ENCODE measurements around the gene FOXP3.

The FOXP3 gene

DNA sequence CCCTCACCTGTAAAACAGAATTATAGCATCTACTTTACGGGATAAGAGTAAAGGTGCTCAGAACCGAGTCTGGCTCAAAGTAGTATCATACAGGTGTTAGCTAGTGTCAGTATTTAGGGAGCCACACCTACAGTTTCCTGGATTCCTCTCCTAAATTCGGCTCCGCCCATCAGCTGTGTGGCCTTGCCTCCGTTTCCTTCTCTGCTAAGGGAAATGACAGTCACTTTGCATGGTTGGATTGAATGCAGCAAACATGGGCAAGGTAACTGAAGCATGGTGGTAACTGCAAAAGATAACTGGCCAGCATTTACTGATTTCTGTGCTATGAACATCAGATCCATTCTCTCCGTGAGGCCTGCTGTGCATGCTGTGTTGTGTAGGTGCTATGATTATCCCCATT, 7.9 kb upstream of the FOXP3 start:
- no peak for DNase-seq

DNA sequence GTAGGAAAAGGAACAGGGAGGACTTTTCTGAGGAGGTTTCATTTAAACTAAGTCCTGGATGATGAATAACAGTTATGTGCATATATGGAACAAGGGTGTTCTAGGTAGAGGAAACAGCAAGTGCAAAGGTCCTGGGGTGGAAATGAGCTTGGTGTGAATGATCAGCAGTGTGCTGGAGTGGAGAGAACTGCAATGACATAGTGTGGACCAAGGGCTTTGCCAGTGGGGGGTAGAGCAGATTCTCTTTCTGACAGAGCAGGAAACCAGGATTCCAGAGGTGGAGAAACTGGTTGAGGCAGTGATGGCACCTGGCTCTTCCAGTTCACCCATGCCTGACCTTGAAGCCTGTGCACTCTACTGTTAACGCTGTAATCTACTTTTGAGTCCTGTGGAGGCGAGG, 6.8 kb upstream of the FOXP3 start:
- no peak for DNase-seq

DNA sequence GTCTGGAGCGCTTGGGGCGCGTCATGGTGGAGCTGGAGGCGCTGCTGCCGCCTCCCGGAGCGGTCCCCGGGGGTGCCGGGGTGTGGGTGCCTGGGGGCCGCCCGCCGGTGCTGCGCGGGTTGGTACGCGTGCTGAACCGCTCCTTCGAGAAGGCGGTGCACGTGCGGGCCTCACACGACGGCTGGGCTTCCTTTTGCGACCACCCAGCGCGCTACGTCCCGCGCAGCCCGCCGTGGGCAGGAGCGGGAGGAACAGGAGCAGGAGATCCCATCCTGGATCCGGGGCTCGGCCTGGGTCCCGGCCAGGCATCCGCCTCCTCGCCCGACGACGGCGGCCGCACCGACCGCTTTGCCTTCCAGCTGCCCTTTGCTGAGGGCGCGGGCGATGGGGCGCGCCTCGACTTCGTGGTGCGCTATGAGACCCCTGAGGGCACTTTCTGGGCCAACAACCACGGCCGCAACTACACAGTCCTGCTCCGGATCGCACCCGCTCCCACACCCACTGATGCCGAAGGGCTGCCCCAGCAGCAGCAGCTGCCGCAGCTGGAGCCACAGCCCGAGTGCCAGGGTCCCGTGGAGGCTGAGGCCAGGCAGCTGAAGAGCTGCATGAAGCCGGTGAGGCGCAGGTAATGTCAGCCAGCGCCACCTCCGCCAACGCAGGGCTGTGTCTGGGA, 5.9 kb upstream of the FOXP3 start:
- no peak for DNase-seq

DNA sequence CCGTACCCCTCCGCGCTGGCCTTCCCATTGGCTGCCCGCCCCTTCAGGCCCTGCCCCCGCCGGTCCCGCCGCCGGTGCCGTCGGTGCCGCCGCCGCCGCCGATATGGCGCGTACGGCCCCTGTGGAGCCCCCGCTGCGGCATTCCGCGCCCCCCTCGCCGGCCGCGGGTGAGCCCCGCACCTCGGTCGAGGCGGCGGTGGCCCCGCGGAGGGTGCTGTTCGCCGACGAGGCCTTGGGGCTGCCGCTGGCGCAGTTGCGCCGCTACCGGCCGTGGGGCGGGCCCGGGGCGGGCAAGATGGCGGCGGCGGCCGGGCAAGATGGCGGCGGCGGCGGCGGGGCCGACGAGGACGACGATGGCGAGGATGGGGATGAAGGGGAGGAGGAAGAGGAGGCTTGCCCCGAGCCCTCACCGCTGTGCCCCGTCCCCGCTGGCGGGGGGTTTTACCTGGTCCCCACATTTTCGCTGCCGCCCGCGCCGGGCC, 5.3 kb upstream of the FOXP3 start, which contains the start of gene PPP1R3F:
PPP1R3F (plus strand) TSS at position 27 of the 482 bp plus-strand sequence; CDS start at position 104, 77 bp downstream.
- no peak for DNase-seq

DNA sequence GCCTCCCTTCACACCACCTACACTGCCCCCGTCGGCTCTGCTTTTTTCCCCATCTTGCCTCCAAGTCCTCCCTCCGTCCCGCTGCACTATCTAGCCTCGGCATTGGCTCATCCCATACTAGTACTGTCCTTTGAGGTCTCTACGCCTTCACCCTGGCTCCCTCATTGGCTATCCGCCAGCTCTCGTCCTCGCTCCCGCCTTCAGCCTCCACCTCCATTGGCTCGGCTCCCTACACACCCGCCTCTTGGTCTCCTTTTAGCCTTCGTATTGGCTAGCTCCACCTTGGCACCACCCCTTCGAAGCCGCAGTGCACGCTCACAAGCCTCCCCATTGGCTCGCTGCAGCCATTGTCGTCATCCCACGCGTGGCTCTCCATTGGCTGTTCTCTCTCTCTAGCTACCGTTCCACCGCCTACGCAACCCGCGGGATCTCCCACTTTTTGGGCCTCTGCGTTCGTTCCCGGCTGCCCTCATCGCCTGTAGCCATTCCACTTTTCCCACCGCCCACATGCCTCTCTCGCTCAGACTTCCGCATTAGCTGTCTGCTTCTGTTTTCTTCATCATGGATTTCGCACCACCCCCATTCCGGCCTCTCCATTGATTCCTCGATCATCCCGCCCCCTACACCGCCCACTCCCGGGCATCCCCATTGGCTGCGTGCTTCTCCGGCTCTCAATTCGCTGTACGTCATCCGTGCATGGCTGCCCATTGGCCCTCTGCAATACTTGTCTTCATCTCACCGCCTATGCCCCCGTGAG, 4.7 kb upstream of the FOXP3 start:
- DNase-seq, result peak; percentile 94

DNA sequence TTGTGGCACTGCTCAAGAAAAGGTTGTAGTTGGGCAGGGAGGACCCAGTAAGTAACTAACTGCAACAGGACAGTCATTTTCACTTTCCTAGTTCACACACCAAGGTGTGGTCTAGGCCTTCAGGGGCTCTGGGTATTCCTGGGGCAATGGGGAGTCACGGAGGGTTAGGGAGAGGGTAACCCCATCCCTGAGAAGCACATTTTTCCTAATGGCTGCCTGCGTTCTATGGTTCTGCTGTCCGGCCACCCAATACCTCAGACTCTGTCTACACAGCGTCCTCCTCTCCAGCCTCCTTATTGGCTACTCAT, 4.1 kb upstream of the FOXP3 start:
- DNase-seq, result no peak

DNA sequence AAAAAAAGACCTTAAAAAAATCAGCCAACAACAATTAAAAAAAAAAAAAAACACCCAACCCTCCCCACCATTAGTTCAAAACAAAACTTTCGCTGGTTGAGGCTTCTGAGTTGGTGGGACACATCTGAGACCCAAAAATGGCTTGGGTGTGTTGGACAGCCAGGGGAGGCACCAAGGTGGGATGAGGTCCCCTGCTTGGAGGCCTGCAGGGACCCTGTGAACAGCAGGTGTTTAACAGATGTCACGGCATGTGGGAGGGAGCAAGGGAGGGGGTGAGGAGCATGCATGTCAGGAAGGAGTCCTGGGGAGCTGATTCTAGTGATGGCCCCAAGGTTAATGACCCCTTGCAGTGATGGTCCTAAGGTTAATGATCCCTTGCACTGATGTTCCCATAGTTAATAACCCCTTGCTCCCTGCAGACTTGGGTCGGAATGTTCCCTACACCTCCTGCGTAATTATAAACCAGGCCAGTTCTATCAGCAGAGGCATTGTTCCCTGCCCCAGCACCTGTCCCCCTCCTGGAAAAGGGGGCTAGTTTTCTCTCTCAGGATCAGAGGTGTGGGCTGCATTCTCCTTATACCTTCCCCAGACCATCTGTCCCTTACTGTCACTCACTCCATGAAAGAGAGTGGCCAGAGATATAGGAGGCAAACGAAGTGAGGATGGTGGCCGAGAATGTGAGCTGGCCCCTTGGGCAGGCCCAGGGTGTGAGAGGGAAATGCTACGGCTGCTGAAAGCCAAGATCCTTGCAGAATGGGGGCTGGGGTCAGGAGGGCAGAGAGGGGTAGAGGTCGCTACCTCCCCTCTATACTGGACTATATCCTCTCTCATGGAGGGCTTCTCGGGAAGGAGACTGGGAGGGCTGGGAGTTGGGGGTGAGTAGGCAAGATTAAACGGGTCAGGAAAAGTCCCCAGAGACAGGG, 2.3 kb upstream of the FOXP3 start:
- no peak for DNase-seq

DNA sequence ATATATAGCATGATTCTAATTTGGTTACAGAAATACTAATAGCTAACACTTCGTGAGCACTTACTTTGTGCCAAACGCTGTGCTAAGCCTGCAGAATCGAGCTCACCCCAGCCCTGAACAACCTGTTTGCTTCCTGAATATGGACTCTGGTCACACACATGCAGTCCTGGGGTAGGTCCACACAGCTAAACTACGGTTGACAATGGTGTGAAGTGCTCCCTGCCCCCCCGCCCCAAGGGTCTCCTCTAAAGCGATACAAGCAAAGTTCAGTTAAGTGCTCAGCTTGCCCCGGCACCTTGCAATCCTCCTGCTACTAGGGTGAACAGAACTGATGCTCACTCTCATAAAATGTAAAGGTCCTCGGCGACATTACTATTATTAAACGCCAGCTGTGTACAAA, 879 bp downstream of the FOXP3 start:
- DNase-seq, result no peak

DNA sequence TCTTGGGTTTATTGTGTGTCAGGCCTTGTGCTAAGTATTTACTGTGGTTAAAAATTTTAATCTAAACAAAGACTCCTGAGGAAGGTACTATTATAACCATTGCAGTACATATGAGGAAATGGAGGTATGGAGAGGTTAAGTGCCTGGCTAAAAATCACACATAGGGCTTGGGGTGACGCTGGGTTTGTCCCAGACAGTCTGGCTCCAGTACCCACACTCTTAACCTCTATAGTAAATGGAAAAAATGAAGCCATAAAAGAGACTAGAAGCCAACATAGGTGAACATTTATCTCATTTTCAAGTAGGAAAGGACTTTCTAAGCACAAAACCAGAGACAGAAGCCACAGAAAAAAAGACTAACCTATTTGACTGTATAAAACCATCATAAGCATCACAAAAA, 1.9 kb downstream of the FOXP3 start:
- DNase-seq, result no peak

DNA sequence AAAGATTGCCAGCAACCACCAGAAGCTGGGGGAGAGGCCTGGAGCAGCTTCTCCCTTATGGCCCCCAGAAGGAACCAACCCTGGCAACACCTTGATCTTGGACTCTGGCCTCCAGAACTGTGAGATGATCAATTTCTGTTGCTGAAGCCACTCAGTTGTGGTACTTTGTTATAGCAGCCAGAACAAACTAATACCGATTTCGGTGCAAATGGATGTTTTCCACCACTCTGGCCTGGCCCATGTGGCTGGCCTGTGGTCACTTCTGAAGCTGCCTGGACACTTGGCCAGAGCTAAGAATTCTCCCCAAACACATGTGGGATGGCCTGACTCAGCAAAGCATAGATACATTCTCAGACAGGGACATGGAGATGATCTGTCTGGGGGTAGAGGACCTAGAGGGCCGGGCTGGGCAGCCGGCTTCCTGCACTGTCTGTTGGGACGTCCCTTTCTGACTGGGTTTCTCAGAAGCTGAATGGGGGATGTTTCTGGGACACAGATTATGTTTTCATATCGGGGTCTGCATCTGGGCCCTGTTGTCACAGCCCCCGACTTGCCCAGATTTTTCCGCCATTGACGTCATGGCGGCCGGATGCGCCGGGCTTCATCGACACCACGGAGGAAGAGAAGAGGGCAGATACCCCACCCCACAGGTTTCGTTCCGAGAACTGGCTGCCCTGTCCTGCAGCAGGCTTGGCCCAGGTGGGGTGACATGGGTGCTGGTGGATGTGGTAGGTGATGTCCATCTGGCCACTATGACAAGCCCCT, 4.1 kb downstream of the FOXP3 start:
- no peak for DNase-seq

DNA sequence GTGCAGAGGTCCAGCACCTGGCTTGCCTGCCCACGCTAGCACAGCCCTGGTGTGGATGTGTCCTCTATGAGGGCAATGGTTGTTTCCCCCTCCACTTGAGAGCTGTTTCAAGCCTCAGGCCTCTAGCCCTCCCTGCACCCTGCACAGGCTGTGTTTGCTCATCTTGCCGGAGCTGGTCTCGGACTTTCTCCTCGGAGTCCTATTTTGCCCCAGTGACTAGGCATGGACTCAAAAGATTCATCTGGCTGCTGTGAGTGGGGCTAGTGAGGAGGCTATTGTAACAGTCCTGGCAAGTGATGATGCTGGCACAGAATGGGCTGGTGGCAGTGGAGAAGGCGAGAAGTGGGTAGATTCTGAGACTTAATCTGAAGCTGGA, 5.8 kb downstream of the FOXP3 start:
- no peak for DNase-seq

DNA sequence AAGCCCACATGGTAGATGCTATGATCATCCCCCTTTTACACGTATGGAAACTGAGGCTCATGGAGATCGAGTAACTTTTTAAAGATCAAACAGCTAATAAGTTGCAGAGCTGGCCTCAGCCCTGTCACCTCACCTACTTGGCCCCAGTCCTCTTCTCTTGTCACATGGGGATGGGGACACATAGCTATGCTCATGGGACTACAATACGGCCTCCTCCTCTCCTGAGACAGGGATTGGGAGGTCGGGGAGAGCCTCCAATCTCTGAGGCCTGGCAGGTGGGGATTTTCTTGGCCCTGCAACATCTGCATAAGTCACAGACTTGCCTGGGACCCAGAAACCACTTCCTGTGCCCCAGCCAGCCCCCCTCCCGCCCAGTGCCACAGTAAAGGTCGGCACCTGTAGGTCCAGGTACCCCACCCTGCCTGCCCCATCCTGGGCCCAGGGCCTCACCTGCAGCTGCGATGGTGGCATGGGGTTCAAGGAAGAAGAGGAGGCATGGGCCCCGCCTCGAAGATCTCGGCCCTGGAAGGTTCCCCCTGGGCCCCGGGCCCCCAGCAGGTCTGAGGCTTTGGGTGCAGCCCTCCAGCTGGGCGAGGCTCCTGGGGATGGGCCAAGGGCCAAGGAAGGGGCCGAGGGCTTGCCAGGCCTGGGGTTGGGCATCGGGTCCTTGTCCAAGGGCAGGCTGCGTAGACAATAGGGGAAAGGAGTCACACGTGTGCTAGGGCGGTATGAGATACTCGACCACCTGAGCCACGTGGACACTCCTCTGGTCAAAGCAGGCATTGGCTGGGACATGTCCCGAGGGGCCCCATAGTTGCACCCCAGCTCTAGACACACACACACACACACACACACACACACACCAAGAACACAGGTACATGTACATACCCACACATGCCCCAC, 6.4 kb downstream of the FOXP3 start:
- no peak for DNase-seq

DNA sequence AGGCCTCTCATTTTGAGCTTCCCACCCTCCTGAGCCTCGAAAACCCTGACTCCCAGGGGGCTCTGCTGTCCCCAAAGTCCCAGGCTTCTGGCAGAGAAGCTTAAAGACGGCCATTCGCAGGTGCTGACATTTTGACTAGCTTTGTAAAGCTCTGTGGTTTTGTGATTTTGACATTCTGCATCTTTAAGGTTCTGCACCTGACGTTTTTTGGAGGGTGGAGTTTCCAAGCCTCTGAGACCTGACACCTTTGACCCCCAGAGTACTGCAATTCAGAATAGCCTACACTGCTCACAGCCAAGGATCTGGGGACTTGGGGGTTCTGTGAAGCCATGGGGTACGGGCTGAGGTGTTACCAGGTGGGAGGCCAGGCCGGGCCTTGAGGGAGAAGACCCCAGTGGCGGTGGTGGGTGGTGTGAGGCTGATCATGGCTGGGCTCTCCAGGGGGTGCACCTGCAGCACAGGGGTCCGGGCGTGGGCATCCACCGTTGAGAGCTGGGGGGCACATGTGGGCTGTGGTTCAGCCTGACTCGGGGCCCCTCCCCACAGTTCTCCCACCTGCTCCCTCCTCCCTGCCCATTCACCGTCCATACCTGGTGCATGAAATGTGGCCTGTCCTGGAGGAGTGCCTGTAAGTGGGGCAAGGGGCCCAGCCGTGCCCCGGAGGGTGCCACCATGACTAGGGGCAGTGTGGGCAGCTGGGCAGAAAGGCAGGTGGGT, 7.3 kb downstream of the FOXP3 start:
- DNase-seq, result no peak

DNA sequence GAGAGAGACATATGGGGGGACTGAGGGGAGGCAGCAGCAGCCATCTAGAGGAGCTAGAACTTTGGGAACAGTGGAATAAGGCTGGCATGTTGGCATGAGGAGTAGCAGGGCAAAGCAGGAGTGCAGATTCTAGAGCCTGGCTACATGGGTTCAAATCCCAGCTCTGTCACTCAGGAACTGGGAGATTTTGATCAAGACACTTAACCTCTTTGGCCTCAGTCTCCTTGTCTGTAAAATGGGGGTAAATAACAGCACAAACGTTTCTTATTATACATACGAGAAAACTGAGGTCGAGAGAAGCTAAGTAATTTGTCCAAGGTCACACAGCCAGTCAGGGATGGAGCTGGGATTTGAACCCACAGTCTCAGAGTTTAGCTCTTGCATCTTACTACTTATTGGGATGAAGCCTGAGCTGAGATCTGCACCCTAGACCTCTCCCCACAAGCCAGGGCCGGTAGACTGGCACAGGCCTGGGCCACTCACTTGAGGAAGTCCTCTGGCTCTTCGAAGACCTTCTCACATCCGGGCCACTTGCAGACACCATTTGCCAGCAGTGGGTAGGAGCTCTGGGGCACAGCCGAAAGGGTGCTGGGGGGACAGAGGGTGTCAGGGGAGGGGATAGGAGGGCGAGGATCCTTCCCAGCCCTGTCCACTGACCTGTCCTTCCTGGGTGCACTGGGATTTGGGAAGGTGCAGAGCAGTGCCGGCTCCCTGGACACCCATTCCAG, 8.1 kb downstream of the FOXP3 start:
- no peak for DNase-seq

DNA sequence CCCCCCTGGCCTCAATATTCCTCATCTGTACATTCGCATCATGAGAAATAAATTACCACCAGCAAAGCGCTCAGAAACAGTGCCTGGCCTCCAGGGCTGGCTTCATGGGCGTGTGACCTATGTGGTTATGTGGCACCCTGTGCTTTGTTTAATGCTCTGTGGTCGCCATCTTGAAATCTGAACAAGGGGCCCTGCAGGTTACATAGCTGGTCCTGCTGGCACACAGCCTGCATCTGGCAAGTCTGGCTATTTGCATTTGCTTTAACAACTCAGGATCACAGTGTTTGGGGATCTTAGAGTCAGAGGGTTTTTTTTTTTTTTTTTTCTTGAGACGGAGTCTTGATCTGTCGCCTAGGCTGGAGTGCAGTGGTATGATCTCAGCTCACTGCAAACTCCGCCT, 9.9 kb downstream of the FOXP3 start:
- no peak for DNase-seq

DNA sequence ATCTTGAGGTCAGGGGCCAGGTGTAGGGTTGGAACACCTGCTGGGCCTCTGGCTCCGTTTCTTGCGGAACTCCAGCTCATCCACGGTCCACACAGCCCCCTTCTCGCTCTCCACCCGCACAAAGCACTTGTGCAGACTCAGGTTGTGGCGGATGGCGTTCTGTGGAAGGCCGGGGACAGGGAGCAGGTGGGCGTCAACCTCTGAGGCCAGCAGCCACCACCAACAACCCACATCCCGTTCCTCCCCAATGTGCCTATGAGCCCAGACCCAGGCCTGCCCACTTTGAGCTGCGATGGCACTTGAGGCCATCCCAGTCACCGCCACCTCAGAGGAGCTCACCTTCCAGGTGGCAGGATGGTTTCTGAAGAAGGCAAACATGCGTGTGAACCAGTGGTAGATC, 13.2 kb downstream of the FOXP3 start:
- DNase-seq, result no peak

DNA sequence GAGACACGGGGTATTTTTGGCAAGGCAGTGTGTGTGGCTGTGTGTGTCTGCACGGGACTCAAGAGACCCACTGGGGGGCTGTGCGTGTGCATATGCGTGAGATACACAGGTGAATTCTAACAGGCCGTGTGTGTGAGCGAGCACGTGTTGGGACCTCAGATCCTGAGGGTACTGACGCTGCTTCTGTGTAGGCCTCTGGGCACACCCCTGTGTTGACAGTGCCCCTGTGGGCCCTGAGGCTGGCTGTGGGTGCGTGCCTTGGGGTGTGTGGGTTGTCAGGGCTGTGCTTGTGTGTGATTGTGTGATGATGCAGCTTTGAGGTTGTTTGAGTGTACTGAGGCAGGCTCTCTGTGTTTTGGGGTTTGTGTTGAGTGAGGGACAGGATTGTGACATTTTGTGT, 13.9 kb downstream of the FOXP3 start:
- DNase-seq, result no peak

DNA sequence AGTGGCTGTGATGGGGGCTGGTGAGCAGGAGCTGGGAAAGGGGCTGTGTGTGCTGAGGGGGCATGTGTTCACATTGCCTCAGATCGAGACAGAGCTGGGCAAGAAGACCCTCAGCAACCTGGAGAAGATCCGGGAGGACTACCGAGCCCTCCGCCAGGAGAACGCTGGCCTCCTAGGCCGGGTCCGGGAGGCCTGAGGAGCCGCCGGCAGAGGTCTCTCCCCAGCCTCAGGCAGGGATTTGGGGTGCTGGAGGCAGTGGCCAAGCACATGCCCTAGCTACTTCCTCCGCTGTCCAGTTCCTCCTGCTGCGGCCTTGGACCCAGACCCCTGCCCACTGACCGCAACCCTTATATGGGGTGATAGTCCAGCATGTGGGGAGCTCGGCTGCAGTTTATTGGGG, 14.4 kb downstream of the FOXP3 start:
- no peak for DNase-seq

DNA sequence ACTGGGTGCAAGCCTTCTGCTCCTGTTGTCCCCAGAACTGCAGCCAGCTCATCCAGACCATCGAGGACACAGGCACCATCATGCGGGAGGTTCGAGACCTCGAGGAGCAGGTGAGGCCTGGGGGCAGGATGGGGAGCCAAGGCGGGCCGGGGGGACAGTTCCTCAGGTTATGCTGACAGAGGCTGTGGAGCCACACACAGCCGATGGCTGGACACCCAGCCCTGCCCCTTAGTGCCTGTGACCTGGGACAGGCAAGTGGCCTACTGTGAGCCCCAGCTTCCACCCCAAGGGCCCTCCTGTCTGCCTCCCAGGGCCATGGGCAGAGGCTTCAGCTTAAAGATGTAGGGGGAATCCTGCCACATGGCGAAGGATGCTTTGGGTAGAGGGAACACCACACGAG, 14.9 kb downstream of the FOXP3 start:
- DNase-seq, result no peak

DNA sequence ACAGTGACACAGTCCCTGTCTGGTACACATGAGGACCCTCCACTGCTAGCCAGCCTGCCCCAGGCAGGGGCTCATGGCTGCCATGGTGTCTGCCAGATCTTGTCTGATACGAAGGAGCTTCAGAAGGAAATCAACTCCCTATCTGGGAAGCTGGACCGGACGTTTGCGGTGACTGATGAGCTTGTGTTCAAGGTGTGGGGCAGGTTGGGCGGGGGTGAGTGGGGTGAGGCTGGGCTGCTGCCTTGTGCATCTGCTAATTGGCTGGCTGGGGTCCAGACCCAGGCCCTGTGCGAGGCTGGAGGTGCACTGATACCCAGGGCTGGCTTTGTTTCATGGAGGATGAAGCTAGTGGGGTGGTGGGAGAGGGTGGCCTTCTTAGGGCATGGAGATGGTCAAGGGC, 15.4 kb downstream of the FOXP3 start:
- DNase-seq, result no peak
